SH-SY5Y (cell line): Measurements from ENCODE around the gene CACNA1E.

ENCODE experiments used
- GATA2 ChIP-seq: IDR thresholded peaks from 2 replicates; pipeline ENCODE4 v1.6.1; 2011; ENCODE audit warnings: mild to moderate bottlenecking, low read depth, low read length
- GATA3 ChIP-seq: IDR thresholded peaks from 2 replicates; pipeline ENCODE4 v1.6.1; 2011; ENCODE audit warnings: low read depth, mild to moderate bottlenecking, low read length, moderate library complexity

CACNA1E gene

GRCh38 chr1:181647314-181648035 is 164.2 kb downstream of the CACNA1E start:
- no peak for TF ChIP-seq GATA2
- TF ChIP-seq GATA3: no peak

GRCh38 chr1:181651276-181651675 is 168.0 kb downstream of the CACNA1E start:
- TF ChIP-seq GATA3 (no peak), GATA2 (no peak)

- TF ChIP-seq GATA3 (no peak), GATA2 (no peak)
These were observed 172.4 kb downstream of the CACNA1E start for GRCh38 chr1:181655756-181656155.

- no peak for TF ChIP-seq GATA2
- TF ChIP-seq GATA3: no peak
These were observed 173.2 kb downstream of the CACNA1E start for GRCh38 chr1:181656491-181656890.

DNA sequence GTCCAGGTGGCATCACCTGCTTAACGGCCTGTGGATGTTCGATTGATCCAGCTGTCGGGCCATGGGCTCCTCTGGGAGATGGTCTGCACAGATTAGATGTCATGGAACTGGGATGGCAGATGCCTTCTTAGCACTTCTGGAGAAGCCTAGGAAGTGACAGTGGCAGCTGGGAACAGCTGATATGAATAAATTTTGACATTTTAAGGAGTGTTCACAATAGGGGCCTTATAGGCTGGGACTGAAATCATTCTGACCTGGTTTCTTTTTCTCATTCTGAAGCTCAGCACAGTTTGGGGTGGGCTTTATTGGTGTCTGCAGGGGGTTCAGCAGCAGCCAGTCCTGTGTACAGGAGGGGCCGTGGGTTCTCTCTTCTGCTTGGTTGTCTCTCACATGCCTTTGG is 175.3 kb downstream of the CACNA1E start:
- 0 out of 2 replicates have a peak, but pooled peaks have one; percentile 16 for TF ChIP-seq GATA2
- TF ChIP-seq GATA3: no peak

GRCh38 chr1:181659321-181659957 is 176.1 kb downstream of the CACNA1E start:
- TF ChIP-seq GATA2 (no peak), GATA3 (no peak)

DNA sequence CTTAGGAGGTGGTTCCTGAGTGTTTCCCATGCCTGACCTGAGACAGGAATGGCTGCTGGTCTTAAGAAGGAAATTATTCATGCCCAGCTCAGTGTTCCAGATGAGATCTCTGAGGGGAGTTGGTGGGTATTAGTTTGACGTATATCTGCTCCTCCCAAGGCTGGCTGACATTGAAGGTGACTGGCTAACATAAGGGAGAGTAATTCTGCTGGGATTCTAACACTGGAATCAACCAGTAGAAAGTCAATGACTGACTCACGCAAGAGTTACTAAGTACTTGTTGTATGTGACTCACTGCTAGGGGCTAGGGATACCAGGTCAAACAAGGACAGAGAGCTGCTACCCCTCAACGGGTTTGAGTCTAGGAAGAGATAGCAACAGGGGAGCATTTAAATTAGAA is 177.3 kb downstream of the CACNA1E start:
- no peak for TF ChIP-seq GATA2
- TF ChIP-seq GATA3: no peak

- TF ChIP-seq GATA3: no peak
- TF ChIP-seq GATA2: no peak
These were observed 178.3 kb downstream of the CACNA1E start for GRCh38 chr1:181661569-181661968.

- no peak for TF ChIP-seq GATA2
- no peak for TF ChIP-seq GATA3
These were observed 179.3 kb downstream of the CACNA1E start for GRCh38 chr1:181662606-181663005.

- no peak for TF ChIP-seq GATA3
- no peak for TF ChIP-seq GATA2
These were observed 181.2 kb downstream of the CACNA1E start for GRCh38 chr1:181664543-181664942.

DNA sequence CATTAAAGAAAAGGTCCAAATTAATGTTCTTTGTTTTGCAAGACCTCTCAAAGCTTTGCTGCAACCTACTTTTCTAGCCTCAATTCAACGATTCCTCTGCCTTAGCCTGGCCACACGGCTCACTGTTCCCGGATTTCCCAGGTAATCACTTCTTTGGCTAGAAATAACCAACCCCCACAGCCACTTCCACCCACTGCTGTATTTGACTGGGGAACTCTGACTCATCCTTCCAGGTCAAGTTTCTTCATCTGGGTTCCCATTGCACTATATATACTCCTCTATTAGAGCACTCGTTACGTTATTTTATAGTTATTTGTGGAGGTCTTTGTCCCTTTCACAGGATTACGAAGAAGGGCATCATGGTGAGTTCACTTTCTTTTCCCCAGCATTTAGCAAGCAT is 185.9 kb downstream of the CACNA1E start:
- TF ChIP-seq GATA3 (no peak), GATA2 (no peak)

- TF ChIP-seq GATA3 (no peak), GATA2 (no peak)
These were observed 191.3 kb downstream of the CACNA1E start for GRCh38 chr1:181674617-181675016.

GRCh38 chr1:181675091-181675917 is 192.0 kb downstream of the CACNA1E start:
- TF ChIP-seq GATA2 (no peak), GATA3 (no peak)

- TF ChIP-seq GATA3 (no peak), GATA2 (no peak)
These were observed 192.5 kb downstream of the CACNA1E start for GRCh38 chr1:181675918-181676190.

GRCh38 chr1:181676269-181676668 is 193.0 kb downstream of the CACNA1E start:
- TF ChIP-seq GATA3 (no peak), GATA2 (no peak)

DNA sequence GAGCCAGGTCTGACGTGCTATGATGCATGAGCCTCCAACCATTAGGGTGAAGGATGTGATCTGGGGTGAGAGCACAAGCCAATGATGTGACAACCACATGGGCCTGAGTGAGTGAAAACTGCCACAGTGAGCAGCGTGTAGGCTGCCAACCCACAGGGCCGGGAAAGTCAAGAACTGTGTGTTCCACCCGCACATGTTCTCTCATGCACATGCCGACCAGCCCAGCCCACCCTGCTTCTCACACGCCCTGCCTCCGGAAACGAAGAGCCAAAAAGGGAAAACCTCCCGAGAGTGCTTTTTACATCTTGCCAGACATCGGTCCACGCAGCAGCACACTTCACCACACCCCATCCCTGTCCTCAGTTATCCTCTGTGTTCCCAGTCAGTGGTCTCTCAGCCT is 197.0 kb downstream of the CACNA1E start:
- no peak for TF ChIP-seq GATA2
- TF ChIP-seq GATA3: no peak
